HEK293 (cell line): ENCODE measurements around the gene WDR70.

Experiments used
- CTCF ChIA-PET: fragments of 350-600 bp; formaldehyde crosslinking; extraction: SDS; loops from one replicate; lab custom pipeline; 2021; ENCODE audit warnings: antibody characterized with exemption; lab: Yijun Ruan, JAX
- POLR2A ChIA-PET: fragments of 300-600 bp; formaldehyde crosslinking; extraction: SDS; loops from one replicate; lab custom pipeline; 2020; ENCODE audit warnings: antibody characterized with exemption, inconsistent platforms; lab: Yijun Ruan, JAX
- H3K27ac ChIP-seq: fragments of 200-500 bp; sonication (Bioruptor generic); 2 replicates; pipeline ENCODE4 v1.5.1; 2014; ENCODE audit warnings: low read depth, low read length, control low read depth, inconsistent platforms; ENCODE audit errors: extremely low read depth
- H3K36me3 ChIP-seq, 2 experiments: fragments of 200-500 bp in 1 of 2; sonication (Bioruptor generic) in 1 of 2; 1 replicate in 1 of 2; 2 replicates in 1 of 2; pipeline ENCODE4 v1.5.1; 2014 to 2017; ENCODE audit warnings: inconsistent platforms in 2 of 2, low read length in 2 of 2; ENCODE audit not compliant: control insufficient read depth in 2 of 2, insufficient read depth in 1 of 2
- H3K4me1 ChIP-seq: fragments of 200-500 bp; sonication (Bioruptor generic); 2 replicates; pipeline ENCODE4 v1.5.1; 2014; ENCODE audit warnings: mild to moderate bottlenecking, low read length, inconsistent platforms; ENCODE audit not compliant: control insufficient read depth, insufficient read depth
- H3K4me3 ChIP-seq: 2 replicates; pipeline ENCODE4 v1.5.1; 2011; ENCODE audit warnings: low read depth, mild to moderate bottlenecking, control low read depth, low read length, moderate library complexity
- H3K9me3 ChIP-seq: fragments of 200-500 bp; sonication (Bioruptor generic); 2 replicates; pipeline ENCODE4 v1.5.1; 2014; ENCODE audit warnings: low read depth, low read length, inconsistent platforms; ENCODE audit not compliant: control insufficient read depth, insufficient read depth
- GLIS1 ChIP-seq: fragments of 450-650 bp; formaldehyde crosslinking; IDR thresholded peaks from 2 replicates; pipeline ENCODE4 v1.5.1; 2016; ENCODE audit warnings: missing biosample characterization, missing genetic modification characterization
- SP7 ChIP-seq: fragments of 450-650 bp; formaldehyde crosslinking; IDR thresholded peaks from 2 replicates; pipeline ENCODE4 v1.5.1; 2016; ENCODE audit warnings: missing biosample characterization, missing genetic modification characterization
- ZBTB20 ChIP-seq: fragments of 450-650 bp; formaldehyde crosslinking; IDR thresholded peaks from 2 replicates; pipeline ENCODE4 v1.5.1; 2016; ENCODE audit warnings: missing biosample characterization, missing genetic modification characterization
- ZNF548 ChIP-seq: fragments of 450-650 bp; formaldehyde crosslinking; IDR thresholded peaks from 2 replicates; pipeline ENCODE4 v1.5.1; 2016; ENCODE audit warnings: missing biosample characterization, missing genetic modification characterization
- ZNF560 ChIP-seq: fragments of 450-650 bp; formaldehyde crosslinking; IDR thresholded peaks from 2 replicates; pipeline ENCODE4 v1.5.1; 2017; ENCODE audit warnings: missing biosample characterization, missing genetic modification characterization, borderline replicate concordance
- ZNF701 ChIP-seq: fragments of 450-650 bp; formaldehyde crosslinking; IDR thresholded peaks from 2 replicates; pipeline ENCODE4 v1.5.1; 2016; ENCODE audit warnings: missing biosample characterization, missing genetic modification characterization
- TF ChIP-seq, protein P1 (sequence below): fragments of 450-650 bp; formaldehyde crosslinking; IDR thresholded peaks from 2 replicates; pipeline ENCODE4 v1.5.1; 2016; ENCODE audit warnings: missing biosample characterization, missing genetic modification characterization
- TF ChIP-seq, protein P2 (sequence below): fragments of 450-650 bp; formaldehyde crosslinking; IDR thresholded peaks from 2 replicates; pipeline ENCODE4 v1.5.1; 2016; ENCODE audit warnings: missing biosample characterization, missing genetic modification characterization
- TF ChIP-seq, protein P3 (sequence below): fragments of 450-650 bp; formaldehyde crosslinking; IDR thresholded peaks from 2 replicates; pipeline ENCODE4 v1.5.1; 2016; ENCODE audit warnings: missing biosample characterization, missing genetic modification characterization, borderline replicate concordance
- TF ChIP-seq, protein P4 (sequence below): fragments of 450-650 bp; formaldehyde crosslinking; optimal IDR thresholded peaks from 2 replicates; pipeline ENCODE3; 2016; ENCODE audit warnings: missing biosample characterization, mild to moderate bottlenecking, missing genetic modification characterization
- TF ChIP-seq, protein P5 (sequence below): fragments of 450-650 bp; formaldehyde crosslinking; IDR thresholded peaks from 2 replicates; pipeline ENCODE4 v1.5.1; 2016; ENCODE audit warnings: missing biosample characterization, missing genetic modification characterization, low read depth
- TF ChIP-seq, protein P6 (sequence below): fragments of 450-650 bp; formaldehyde crosslinking; IDR thresholded peaks from 2 replicates; pipeline ENCODE4 v1.5.1; 2016; ENCODE audit warnings: missing biosample characterization, missing genetic modification characterization
- TF ChIP-seq, protein P7 (sequence below): fragments of 450-650 bp; formaldehyde crosslinking; IDR thresholded peaks from 2 replicates; pipeline ENCODE4 v1.5.1; 2017; ENCODE audit warnings: missing biosample characterization, missing genetic modification characterization
- TF ChIP-seq, protein P8 (sequence below): IDR thresholded peaks from 2 replicates; pipeline ENCODE4 v1.6.1; 2011; ENCODE audit warnings: mild to moderate bottlenecking, low read depth, low read length, borderline replicate concordance

The WDR70 gene

DNA sequence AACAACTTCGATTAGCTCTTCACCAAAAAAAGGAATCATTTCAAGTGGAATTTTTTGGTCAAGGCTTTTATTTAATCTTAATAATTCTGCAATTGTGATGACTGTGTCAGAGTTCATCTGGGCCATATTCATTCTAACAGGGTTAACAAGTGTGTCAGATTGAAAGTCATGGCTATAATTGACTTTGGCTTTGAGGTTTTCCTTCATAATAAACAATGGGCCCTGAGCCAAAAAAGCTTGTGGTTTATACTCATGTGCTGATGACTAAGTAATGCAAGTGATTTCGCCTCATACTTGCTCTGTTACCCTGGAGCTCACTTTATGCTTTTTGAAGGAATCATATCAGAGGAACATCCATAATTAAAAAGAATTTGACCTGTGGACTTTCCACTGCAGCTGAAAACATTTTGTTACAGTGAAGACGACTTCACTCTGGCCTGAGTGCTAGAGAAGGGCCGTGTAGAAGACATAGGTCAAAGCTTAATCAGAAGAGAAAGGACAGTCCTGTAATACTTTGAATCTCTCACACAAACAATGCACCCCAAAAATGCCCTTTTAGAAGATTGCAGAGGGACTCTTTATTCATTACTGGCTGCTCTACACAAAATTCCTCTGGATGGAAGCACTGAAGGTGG is 359.1 kb downstream of the WDR70 start (continued):
- TF ChIP-seq, protein P1, sequence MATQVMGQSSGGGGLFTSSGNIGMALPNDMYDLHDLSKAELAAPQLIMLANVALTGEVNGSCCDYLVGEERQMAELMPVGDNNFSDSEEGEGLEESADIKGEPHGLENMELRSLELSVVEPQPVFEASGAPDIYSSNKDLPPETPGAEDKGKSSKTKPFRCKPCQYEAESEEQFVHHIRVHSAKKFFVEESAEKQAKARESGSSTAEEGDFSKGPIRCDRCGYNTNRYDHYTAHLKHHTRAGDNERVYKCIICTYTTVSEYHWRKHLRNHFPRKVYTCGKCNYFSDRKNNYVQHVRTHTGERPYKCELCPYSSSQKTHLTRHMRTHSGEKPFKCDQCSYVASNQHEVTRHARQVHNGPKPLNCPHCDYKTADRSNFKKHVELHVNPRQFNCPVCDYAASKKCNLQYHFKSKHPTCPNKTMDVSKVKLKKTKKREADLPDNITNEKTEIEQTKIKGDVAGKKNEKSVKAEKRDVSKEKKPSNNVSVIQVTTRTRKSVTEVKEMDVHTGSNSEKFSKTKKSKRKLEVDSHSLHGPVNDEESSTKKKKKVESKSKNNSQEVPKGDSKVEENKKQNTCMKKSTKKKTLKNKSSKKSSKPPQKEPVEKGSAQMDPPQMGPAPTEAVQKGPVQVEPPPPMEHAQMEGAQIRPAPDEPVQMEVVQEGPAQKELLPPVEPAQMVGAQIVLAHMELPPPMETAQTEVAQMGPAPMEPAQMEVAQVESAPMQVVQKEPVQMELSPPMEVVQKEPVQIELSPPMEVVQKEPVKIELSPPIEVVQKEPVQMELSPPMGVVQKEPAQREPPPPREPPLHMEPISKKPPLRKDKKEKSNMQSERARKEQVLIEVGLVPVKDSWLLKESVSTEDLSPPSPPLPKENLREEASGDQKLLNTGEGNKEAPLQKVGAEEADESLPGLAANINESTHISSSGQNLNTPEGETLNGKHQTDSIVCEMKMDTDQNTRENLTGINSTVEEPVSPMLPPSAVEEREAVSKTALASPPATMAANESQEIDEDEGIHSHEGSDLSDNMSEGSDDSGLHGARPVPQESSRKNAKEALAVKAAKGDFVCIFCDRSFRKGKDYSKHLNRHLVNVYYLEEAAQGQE (tag by site-specific recombination): no peak
- TF ChIP-seq, protein P2, sequence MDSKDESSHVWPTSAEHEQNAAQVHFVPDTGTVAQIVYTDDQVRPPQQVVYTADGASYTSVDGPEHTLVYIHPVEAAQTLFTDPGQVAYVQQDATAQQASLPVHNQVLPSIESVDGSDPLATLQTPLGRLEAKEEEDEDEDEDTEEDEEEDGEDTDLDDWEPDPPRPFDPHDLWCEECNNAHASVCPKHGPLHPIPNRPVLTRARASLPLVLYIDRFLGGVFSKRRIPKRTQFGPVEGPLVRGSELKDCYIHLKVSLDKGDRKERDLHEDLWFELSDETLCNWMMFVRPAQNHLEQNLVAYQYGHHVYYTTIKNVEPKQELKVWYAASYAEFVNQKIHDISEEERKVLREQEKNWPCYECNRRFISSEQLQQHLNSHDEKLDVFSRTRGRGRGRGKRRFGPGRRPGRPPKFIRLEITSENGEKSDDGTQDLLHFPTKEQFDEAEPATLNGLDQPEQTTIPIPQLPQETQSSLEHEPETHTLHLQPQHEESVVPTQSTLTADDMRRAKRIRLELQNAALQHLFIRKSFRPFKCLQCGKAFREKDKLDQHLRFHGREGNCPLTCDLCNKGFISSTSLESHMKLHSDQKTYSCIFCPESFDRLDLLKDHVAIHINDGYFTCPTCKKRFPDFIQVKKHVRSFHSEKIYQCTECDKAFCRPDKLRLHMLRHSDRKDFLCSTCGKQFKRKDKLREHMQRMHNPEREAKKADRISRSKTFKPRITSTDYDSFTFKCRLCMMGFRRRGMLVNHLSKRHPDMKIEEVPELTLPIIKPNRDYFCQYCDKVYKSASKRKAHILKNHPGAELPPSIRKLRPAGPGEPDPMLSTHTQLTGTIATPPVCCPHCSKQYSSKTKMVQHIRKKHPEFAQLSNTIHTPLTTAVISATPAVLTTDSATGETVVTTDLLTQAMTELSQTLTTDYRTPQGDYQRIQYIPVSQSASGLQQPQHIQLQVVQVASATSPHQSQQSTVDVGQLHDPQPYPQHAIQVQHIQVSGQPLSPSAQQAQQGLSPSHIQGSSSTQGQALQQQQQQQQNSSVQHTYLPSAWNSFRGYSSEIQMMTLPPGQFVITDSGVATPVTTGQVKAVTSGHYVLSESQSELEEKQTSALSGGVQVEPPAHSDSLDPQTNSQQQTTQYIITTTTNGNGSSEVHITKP (tag by site-specific recombination): peak; percentile 35; the same call in 1 of the 2 replicates

DNA sequence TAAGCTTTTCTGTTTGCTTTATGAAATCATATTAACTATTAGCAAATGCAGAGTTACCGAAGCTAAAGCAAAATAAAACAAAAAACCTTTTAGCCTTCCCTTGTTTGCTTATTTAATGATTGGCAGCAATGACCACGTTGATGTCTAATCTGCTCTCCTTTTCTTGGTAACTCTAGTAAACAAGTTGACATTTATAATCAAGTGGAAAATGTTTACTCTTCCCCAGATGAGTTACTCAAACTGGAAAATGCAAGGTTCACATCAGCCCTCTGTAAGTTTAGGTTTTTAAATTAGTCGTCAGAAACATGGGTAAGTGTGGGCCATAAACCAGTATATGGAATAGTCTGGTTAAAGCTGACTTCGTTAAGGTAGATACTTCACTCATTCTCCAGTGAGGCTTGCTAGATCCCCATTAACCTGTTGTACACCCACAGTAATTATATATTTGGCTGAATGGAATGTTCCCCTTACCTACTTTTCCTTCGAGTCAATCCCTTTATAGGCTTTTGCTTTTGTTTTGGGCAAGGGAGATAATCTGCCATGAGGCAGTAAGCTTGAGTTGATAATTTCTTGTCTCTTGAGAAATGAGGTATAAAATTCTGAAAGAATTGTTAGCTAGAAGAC is 359.9 kb downstream of the WDR70 start:
- H3K4me1 ChIP-seq: peaks cover 41% of the 10 kb centered on the region
- POLR2A ChIA-PET: interaction anchor here (1.7 to 1.8 kb wide), 2 partner anchors 17 to 21 kb away, joined by 6 to 14 read pairs; no protein-coding TSS in a partner anchor
- H3K36me3 ChIP-seq: no peaks in the 10 kb centered on the region
- H3K4me3 ChIP-seq: no peak overlapping the region
- H3K27ac ChIP-seq: no peak overlapping the region
- H3K9me3 ChIP-seq: no peaks in the 10 kb centered on the region
- CTCF ChIA-PET: interaction anchor here (2.3 to 10.6 kb wide), 2 partner anchors 16 to 326 kb away, joined by 7 to 117 read pairs; no protein-coding TSS in a partner anchor
- TF ChIP-seq, protein P3, sequence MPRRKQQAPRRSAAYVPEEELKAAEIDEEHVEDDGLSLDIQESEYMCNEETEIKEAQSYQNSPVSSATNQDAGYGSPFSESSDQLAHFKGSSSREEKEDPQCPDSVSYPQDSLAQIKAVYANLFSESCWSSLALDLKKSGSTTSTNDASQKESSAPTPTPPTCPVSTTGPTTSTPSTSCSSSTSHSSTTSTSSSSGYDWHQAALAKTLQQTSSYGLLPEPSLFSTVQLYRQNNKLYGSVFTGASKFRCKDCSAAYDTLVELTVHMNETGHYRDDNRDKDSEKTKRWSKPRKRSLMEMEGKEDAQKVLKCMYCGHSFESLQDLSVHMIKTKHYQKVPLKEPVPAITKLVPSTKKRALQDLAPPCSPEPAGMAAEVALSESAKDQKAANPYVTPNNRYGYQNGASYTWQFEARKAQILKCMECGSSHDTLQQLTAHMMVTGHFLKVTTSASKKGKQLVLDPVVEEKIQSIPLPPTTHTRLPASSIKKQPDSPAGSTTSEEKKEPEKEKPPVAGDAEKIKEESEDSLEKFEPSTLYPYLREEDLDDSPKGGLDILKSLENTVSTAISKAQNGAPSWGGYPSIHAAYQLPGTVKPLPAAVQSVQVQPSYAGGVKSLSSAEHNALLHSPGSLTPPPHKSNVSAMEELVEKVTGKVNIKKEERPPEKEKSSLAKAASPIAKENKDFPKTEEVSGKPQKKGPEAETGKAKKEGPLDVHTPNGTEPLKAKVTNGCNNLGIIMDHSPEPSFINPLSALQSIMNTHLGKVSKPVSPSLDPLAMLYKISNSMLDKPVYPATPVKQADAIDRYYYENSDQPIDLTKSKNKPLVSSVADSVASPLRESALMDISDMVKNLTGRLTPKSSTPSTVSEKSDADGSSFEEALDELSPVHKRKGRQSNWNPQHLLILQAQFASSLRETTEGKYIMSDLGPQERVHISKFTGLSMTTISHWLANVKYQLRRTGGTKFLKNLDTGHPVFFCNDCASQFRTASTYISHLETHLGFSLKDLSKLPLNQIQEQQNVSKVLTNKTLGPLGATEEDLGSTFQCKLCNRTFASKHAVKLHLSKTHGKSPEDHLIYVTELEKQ: no peak
- TF ChIP-seq SP7 (tag by site-specific recombination) (peak; percentile 86), ZNF560 (tag by site-specific recombination) (no peak), ZNF548 (tag by site-specific recombination) (no peak), GLIS1 (no peak), ZBTB20 (tag by site-specific recombination) (no peak), ZNF701 (tag by site-specific recombination) (no peak)
- TF ChIP-seq, protein P4, sequence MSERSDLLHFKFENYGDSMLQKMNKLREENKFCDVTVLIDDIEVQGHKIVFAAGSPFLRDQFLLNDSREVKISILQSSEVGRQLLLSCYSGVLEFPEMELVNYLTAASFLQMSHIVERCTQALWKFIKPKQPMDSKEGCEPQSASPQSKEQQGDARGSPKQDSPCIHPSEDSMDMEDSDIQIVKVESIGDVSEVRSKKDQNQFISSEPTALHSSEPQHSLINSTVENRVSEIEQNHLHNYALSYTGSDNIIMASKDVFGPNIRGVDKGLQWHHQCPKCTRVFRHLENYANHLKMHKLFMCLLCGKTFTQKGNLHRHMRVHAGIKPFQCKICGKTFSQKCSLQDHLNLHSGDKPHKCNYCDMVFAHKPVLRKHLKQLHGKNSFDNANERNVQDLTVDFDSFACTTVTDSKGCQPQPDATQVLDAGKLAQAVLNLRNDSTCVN (tag by site-specific recombination): no peak
- TF ChIP-seq, protein P5, sequence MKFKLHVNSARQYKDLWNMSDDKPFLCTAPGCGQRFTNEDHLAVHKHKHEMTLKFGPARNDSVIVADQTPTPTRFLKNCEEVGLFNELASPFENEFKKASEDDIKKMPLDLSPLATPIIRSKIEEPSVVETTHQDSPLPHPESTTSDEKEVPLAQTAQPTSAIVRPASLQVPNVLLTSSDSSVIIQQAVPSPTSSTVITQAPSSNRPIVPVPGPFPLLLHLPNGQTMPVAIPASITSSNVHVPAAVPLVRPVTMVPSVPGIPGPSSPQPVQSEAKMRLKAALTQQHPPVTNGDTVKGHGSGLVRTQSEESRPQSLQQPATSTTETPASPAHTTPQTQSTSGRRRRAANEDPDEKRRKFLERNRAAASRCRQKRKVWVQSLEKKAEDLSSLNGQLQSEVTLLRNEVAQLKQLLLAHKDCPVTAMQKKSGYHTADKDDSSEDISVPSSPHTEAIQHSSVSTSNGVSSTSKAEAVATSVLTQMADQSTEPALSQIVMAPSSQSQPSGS (tag by site-specific recombination): no peak
- TF ChIP-seq, protein P6, sequence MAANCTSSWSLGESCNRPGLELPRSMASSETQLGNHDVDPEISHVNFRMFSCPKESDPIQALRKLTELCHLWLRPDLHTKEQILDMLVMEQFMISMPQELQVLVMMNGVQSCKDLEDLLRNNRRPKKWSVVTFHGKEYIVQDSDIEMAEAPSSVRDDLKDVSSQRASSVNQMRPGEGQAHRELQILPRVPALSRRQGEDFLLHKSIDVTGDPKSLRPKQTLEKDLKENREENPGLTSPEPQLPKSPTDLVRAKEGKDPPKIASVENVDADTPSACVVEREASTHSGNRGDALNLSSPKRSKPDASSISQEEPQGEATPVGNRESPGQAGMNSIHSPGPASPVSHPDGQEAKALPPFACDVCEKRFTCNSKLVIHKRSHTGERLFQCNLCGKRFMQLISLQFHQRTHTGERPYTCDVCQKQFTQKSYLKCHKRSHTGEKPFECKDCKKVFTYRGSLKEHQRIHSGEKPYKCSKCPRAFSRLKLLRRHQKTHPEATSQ (tag by site-specific recombination): no peak
- TF ChIP-seq, protein P7, sequence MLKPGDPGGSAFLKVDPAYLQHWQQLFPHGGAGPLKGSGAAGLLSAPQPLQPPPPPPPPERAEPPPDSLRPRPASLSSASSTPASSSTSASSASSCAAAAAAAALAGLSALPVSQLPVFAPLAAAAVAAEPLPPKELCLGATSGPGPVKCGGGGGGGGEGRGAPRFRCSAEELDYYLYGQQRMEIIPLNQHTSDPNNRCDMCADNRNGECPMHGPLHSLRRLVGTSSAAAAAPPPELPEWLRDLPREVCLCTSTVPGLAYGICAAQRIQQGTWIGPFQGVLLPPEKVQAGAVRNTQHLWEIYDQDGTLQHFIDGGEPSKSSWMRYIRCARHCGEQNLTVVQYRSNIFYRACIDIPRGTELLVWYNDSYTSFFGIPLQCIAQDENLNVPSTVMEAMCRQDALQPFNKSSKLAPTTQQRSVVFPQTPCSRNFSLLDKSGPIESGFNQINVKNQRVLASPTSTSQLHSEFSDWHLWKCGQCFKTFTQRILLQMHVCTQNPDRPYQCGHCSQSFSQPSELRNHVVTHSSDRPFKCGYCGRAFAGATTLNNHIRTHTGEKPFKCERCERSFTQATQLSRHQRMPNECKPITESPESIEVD (tag by site-specific recombination): 0 out of 2 replicates have a peak, but pooled peaks have one; percentile 22
- TF ChIP-seq, protein P8, sequence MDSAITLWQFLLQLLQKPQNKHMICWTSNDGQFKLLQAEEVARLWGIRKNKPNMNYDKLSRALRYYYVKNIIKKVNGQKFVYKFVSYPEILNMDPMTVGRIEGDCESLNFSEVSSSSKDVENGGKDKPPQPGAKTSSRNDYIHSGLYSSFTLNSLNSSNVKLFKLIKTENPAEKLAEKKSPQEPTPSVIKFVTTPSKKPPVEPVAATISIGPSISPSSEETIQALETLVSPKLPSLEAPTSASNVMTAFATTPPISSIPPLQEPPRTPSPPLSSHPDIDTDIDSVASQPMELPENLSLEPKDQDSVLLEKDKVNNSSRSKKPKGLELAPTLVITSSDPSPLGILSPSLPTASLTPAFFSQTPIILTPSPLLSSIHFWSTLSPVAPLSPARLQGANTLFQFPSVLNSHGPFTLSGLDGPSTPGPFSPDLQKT: no peak
